GM19395 (cell line): Measurements from ENCODE around the gene FBXW2.
"Not testable (repeated sequence)": the region's sequence is repeated elsewhere in the genome, so short reads cannot be mapped to it uniquely, and the experiment has no call there.

ENCODE experiments used
- ATAC-seq: cut with Tn5 transposase; IDR thresholded peaks from one replicate; pipeline ENCODE4 v1.9.1; 2021; ENCODE audit warnings: mild to moderate bottlenecking, moderate library complexity; ENCODE audit not compliant: unreplicated experiment

Gene FBXW2, protein sequence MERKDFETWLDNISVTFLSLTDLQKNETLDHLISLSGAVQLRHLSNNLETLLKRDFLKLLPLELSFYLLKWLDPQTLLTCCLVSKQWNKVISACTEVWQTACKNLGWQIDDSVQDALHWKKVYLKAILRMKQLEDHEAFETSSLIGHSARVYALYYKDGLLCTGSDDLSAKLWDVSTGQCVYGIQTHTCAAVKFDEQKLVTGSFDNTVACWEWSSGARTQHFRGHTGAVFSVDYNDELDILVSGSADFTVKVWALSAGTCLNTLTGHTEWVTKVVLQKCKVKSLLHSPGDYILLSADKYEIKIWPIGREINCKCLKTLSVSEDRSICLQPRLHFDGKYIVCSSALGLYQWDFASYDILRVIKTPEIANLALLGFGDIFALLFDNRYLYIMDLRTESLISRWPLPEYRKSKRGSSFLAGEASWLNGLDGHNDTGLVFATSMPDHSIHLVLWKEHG

DNA sequence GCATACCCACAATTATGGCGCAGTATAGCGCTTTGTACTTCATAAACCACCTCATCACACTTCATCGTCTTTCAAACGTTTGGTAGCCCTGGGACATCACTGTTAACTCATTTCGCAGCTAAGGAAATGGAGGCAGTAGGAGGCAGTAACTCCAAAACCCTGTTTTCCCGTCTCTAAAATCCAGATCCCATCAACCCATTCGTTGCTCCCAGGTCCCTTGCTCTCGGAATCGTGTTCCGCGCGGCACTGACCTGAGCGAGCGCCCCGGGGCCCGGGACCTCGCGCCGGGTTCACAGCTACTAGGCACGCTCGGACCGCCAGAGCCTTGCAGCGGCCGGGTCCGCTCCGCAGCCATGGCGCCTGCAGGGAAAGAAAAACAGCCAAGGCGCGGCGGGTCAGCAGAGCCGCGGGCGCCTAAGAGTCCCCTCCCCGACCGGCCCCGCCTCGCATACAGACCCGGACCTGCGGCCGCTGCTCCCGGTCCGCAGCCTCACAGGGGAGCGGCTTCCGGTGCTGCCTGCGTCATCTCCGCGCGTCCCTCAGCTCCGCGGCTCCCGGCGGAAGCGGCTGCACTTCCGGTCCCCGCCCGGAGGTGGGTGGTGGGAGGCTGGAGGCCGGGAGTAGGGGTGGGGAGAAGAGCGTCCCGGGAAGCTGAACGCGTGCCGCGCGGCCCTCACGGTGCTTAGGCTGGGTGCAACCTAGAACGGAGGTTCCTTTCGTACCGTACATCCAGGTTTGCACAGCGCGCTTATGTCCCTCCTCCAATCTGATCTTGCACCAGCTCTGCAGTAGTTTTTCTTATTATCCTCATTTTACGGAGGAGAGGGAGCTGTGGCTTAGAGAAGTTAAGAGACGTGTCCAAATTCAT is at the start of gene FBXW2:
Gene FBXW2, minus strand, starts transcription at position 519 of the 868 bp plus-strand sequence. CDS start 5,158 bp downstream, outside the sequence.
- ATAC-seq, result peak; percentile 86

DNA sequence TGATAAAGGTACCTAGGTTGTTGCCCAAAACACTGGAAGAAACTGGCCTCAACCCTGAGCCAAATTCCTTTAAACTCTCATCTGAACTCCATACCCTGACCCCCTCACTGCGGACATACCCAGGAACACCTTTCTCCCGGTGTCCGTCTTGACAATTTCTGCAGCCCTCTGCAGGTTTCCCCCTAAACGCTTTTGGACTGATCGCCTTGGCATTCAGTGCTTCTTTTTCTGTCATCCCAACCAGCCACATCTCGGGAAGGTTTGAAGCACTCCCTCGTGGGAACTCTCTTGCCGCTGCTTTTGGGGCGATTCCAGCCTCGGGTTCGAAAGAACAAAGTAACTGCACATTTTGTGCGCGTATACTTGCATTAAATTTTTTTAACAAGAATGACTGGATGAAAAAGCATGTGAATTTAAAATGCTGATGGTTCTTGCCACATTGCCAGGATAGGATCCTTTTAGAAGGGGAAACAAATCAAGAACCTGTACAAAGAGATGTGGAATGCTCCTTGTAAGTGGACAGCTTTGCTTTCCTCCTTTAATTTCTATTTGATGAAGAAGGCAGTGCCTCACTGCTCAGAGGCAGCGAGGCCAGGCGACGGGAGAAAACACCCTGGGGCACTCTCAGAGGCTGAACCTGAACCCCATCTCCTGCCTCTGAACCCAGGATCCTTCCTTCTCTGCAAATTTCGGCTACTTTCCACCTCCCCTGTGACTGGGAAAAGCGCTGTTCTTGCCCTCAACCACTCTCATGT is 48.9 kb upstream of the FBXW2 start:
- peak; percentile 15 for ATAC-seq

DNA sequence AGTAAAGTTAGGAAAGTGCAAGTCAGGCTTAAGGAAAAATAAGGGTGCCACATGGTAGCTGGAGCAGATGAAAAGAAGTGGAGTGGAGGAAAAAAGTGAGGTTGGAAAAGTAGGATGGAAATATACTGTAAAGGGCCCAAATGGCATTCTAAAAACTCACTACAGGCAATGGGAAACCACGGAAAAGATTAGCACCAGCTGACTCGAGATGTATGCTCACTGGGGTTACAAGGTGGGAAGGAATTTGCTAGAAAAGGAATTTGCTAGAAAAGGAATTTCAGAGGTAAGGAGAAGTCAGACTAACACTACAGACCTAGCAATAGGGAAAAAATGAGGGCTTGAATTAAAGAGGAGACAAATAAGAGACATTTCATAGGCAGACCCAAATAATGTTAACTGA is 45.9 kb upstream of the FBXW2 start:
- ATAC-seq, result no peak

DNA sequence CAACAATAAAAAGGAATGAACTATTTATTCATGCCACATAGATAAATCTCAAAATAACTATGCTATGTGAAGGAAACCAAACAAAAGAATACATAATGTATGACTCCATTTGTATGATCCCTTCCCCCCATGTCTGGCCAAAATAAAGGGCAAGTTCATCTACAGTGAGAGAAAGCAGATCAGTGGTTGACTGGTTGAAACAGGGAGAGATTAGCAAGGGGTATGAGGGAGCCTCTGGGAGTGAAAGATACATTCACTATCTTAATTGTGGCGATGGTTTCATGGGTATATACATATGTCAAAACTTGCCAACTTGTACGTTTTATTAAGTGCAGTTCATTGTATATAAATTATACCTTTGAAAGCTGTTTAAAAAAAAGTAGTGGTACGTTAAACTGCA is 44.7 kb upstream of the FBXW2 start:
- no peak for ATAC-seq

DNA sequence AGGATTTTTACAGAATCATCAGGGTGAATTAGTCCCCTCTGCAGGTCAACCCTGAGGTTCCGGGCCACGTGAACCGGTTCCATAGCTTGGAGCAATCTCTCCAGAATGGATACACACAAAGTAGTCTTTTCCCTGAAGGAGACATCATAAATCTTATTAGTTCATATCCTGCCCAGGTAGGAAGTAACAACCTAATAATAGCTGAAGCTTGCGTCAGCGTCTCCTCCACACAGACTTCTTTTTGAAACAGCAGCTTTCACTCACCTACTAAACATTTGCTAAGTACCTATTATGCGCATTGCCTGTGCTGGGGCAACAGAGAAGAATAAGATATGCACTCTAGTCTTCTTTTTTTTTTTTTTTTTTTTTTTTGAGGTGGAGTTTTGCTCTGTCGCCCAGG is 40.1 kb upstream of the FBXW2 start:
- ATAC-seq, result no peak

DNA sequence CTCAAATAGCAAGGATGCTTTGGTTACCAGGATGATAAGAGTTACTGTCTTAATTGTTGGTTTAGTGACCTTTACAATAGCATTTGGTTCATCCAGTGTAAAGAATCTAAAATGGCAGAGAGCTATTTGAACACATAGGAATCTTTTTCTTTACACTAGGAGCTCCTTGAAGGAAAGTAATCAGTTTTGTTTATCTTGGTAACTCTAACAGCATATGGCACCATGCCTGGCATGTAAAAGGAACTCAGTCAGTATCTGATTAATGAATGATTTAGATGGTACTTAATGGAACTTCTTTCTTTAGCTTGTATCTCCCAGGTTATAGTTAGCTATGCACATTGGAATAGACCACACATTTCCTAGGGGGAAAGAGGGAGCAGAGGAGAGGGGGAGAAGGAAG is 39.6 kb upstream of the FBXW2 start:
- ATAC-seq, result no peak

DNA sequence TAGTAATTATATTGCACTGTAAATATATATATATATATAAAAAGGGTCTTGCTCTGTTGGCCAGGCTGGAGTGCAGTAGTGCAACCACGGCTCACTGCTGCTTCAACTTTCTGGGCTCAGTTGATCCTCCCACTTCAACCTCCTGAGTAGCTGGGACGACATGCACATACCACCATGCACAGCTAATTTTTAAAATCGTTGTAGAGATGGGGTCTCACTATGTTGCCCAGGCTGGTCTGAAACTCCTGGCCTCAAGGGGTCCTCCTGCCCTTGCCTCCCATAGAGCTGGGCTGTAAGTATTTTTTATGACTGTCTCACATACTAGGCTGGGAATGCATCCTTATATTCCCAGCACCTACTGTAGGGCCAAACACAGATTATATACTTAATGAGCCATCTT is 37.6 kb upstream of the FBXW2 start:
- ATAC-seq, result no peak

DNA sequence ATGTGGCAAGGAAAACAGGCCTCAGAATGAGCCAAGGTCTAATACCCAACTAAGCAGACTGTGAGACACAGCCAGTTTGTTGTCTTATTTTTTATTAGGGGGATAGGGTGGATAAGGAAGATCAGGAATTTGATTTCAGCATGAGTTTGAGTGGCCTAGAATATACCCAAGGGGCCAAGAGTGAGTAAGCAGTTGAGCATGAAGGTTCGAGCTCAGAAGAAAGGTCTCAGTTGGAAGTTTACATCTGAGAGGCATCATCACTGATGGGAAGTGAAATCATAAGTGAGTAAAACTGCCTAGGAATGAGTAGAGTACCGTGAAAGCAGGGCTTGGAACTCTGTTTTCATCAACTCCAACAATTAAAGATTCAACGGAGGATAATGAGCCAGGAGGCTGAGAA is 36.9 kb upstream of the FBXW2 start:
- ATAC-seq, result no peak

DNA sequence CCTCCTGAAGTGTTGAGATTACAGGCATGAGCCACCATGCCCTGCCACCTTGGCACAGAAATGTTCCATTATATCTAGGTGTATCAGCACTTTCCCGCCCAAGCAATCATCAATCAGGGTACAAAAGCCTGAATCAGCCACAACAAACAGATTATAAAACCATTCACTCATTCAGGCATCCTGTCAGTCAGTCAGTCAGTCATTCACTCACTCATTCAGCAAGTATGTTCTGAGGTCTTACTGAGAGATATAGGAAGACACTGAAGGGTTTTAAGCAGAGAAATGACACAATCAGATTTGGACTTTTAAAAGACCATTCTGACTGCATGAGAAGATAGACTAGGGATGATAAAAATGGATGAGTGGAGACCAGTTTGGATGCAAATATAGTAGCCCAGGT is 36.4 kb upstream of the FBXW2 start:
- ATAC-seq, result no peak

DNA sequence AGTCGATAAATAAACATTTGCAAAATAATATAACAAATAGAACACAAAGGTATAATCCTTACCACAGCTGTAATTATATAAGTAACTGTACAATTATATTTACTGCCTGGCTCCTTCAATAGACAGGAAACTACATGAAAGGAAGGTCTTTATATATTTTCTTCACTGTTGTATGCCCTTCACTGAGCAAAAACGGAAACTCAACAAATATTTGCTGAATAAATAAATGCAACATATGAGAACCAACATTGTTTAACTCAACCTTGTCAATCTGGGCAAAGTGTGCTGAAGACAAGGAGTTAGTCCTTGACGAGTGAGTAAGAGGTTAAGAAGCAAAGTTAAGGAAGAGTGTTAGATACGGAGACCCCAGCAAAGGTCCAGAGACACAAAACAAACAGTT is 26.9 kb upstream of the FBXW2 start:
- ATAC-seq, result no peak

DNA sequence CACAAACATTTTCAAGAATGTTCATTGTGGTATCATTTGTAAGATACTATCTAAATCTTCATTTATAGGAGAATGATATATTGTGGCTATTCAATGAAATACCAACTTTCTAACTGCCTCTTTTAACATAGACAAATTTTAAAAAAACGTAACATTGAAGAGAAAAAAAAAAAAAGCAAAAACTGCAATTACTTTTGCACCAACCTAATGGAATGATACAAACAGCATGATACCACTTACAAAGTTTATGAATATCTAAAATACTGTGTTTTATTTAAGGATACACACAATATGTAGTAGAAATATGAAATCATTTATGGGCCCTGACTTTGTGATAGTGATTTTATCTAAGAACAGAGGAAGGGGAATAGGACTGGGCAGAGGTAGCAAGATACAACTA is 25.4 kb upstream of the FBXW2 start:
- no peak for ATAC-seq

DNA sequence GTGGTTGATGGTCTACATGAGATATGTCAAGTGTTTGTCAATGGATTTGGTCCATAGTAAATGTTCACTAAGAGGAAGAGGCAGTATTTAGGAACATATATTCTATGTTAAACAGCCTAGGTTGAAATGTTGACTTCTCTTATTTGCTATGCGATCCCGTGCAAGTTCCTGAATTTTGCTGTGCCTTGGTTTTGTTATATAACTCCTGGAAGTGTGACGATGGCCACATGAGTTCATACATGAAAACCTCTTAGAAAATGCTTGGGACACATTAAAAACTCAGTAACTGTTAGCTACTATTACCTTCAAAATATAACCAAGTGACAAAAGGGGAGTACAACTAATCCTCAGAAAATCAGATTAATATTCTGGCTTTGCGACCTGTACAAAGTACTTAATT is 21.9 kb upstream of the FBXW2 start:
- ATAC-seq, result no peak

DNA sequence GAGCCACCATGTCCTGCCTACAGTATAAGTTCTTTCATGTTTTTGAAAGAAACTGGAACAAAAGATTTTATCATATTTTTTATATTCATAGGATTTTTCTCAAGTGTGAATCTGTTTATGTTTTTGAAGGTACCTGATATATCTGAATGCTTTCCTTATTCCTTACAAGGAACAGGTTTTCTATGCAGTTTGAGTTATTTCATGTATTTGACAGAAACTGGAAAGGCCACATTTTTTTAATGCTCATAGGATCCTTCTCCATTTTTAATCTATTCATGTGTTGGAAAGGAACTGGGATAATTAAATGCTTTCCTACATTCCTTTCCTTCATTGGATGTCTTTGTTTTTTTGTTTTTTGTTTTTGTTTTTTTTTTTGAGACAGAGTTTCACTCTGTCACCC is 15.7 kb upstream of the FBXW2 start:
- no peak for ATAC-seq

DNA sequence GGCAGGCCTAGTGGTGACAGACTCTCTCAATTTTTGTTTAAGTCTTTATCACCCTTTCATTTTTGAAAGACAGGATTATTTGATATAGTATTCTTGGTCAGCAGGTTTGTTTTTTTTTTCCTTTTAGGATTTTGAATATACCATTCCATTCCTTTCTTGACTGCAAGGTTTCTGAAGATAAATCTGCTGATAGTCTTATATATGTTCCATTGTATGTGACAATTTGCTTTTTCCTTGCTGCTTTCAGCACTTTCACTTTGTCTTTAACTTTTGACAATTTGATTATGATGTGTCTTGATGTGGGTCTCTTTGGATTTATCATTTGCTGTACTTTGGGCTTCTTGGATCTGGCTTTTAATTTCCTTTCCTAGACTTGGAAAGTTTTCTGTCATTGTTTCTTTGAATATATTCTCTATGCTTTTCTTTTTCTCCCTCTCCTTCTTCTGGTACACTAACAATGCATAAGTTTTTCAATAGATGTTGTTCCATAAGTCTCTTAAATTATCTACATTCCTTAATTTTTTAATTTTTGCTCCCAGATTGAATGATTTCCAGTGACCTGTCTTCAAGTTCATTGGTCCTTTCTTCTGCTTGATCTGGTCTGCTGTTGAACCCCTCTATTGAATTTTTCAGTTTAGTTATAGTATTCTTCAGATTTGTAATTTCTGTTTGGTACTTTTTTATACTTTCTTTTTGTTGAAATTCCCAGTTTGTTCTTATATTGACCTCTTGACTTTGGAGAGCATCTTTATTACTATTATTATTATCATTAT is 14.6 kb upstream of the FBXW2 start:
- ATAC-seq, result no peak

DNA sequence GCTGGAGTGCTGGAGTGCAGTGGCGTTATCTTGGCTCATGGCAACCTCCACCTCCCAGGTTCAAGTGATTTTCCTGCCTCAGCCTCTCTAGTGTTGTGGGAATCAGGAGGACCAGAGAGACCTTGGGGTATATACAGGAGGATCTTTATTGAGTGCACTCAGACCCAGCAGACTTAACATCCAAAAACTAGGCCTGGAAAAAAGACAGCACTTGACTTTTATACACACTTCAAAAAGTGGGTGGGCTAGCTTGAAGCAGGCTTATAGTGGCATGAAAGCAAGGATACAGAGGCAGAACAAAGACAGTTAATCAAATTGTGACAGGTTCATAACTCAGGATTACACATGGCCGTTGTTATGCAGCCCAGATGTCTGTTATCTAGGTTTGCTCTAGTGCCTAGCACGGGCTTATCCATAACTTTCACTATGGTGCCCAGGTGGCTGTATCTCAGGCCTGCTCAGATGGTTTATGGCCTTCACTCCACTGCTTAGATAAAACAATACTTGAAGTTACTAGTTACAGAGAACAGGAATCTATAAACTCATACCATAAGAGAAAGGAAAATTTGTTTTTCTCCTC is 11.7 kb upstream of the FBXW2 start:
- ATAC-seq, result not testable (repeated sequence)

DNA sequence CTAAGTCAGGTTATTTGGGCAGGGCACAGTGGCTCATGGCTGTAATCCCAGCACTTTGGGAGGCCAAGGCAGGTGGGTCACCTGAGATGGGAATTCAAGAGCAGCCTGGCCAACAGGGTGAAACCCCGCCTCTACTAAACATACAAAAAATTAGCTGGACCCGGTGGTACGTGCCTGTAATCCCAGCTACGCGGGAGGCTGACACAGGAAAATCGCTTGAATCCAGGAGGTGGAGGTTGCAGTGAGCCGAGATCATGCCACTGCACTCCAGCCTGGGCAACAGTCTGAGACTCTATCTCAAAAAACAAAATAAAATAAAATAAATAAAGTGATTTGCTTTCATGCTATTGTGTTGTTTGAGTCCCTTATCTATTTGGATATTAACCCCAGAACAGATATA is 8.2 kb upstream of the FBXW2 start:
- ATAC-seq, result no peak

DNA sequence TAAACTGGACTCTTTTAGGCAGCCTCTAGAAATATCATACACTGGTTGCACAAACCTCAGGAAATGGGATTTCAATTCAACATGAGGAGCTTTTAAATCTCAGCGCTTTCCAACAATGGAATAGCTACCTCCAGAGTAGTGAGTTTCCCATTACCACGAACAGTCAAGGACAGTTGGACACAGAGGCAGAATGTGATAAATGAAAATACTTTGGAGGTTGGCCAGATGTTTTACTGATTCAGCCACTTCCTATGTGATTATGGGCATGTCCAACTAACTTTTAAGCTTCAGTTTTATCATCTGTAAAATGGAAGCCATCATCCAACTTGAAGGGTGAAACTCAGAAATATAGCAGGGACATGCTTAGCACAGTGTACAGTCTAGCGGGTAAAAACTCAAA is 2.1 kb downstream of the FBXW2 start:
- no peak for ATAC-seq

DNA sequence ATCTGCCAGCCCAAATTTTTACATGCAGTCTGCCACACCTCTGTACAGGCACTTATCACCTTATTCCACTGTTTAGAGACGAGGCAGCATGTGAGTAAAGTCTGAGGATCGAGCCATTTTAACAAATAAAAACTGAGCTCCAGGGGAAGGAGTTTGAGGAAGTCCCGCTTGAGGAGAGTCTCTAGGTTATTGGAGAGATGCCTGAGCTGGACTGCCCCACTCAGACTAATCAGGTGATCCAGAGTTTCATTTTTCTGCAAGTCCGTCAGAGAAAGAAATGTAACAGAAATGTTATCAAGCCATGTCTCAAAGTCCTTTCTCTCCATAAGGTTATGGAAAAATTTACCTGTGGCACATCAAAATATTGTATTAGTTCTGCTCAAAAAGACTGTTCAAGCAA is 5.3 kb downstream of the FBXW2 start:
- no peak for ATAC-seq

DNA sequence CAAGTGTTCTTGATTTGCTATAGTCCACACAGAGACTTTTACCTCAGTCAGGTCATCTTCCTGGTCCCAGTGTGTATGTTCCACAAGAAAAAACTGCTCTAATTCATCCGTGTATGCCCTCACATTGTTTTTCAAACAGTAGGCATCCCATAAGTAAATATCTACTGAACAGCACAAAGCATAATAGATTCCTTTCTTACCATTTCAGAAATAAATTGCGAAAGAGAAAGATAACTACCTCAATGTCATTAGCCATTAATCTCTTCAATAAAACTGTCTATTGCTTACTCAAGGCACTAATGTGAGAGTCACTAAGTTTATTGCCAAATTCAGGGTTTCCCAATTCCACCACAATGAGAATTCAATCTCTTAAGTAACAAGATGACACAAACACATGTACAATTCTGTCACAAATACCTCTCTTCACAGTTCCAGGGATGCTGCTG is 9.6 kb downstream of the FBXW2 start:
- no peak for ATAC-seq

DNA sequence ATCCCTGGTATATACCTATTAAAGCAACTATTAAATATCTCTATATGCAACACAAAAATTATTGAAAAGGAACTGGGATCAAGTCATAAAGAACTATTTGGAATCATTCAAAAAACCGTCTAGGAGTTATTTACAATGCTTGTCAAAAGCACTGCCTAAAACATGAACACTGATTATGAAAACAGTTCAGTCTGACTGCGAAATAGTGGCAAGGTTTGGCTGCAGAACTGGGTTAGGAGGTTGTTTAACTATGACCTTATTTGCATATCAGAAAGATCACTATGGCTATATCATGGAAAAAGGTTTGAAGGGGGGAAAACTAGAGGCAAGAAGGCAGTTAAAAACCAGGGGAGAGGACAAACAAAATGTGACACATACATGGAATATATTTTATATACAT is 12.0 kb downstream of the FBXW2 start:
- ATAC-seq, result no peak
